ENCODE results near the gene CCDC192.

The CCDC192 gene

DNA sequence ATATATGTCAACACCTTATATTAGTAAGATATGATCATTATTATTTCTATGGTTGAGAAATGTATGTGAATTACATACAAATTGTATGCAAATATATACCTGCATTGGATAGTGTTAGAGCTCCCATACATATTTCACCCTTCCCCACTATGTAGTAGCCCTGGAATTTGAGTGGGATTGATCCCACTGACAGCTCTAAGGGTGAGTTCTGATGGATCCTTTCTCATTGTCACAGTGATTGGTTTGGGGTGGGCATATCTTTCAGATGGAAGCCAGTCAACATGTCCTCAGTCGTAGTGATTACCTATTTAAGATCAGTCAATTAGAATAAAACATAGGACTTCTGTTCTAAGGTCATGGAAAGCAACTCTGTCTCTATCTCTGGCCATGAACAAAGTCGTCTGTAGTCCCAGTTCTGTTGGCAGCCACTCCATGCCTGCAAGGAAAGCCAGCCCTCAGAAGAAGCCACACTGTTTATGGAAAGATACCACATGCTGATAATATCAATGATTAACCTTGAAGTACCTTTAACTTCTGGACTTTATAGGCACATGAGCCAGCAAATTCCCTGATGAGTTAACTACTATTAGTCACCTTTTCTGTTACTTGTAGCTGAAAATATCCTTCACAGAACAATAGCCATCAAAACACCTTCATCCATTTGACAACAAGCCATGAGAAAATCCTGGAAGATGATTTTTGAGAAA is 5.1 kb upstream of the CCDC192 start:
- H3K4me3 ChIP-seq (ENCODE audit: low read depth, low read length) = no peak overlapping the region
- DNase-seq (ENCODE audit: low read depth) = peak; percentile 92

GRCh38 chr5:127699416-127699815 is 3.8 kb upstream of the CCDC192 start:
- TF ChIP-seq, protein P1, sequence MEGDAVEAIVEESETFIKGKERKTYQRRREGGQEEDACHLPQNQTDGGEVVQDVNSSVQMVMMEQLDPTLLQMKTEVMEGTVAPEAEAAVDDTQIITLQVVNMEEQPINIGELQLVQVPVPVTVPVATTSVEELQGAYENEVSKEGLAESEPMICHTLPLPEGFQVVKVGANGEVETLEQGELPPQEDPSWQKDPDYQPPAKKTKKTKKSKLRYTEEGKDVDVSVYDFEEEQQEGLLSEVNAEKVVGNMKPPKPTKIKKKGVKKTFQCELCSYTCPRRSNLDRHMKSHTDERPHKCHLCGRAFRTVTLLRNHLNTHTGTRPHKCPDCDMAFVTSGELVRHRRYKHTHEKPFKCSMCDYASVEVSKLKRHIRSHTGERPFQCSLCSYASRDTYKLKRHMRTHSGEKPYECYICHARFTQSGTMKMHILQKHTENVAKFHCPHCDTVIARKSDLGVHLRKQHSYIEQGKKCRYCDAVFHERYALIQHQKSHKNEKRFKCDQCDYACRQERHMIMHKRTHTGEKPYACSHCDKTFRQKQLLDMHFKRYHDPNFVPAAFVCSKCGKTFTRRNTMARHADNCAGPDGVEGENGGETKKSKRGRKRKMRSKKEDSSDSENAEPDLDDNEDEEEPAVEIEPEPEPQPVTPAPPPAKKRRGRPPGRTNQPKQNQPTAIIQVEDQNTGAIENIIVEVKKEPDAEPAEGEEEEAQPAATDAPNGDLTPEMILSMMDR (IDR thresholded peaks at IDR 0.05; ENCODE audit: control insufficient read depth, extremely low read depth, insufficient read depth) = no peak
- no peak overlapping the region for H3K4me3 ChIP-seq (ENCODE audit: low read depth, low read length)
- DNase-seq (ENCODE audit: low read depth) = no peak

More for the DNA sequence above, 5.1 kb upstream of the CCDC192 start:
- TF ChIP-seq, protein P1 (IDR thresholded peaks at IDR 0.05; ENCODE audit: control insufficient read depth, extremely low read depth, insufficient read depth) = no peak

GRCh38 chr5:127700237-127700766 is 2.9 kb upstream of the CCDC192 start:
- H3K4me3 ChIP-seq (ENCODE audit: low read depth, low read length) = no peak overlapping the region
- DNase-seq (ENCODE audit: low read depth) = peak; percentile 67
- TF ChIP-seq, protein P1 (IDR thresholded peaks at IDR 0.05; ENCODE audit: control insufficient read depth, extremely low read depth, insufficient read depth) = no peak

- TF ChIP-seq, protein P1 (IDR thresholded peaks at IDR 0.05; ENCODE audit: control insufficient read depth, extremely low read depth, insufficient read depth) = no peak
- H3K4me3 ChIP-seq (ENCODE audit: low read depth, low read length) = no peak overlapping the region
- no peak for DNase-seq (ENCODE audit: low read depth)
Measured at GRCh38 chr5:127702434-127702833, 757 bp upstream of the CCDC192 start.

GRCh38 chr5:127705120-127705892 is 2.1 kb downstream of the CCDC192 start:
- peak; percentile 28 for DNase-seq (ENCODE audit: low read depth)
- H3K4me3 ChIP-seq (ENCODE audit: low read depth, low read length) = no peak overlapping the region
- TF ChIP-seq, protein P1 (IDR thresholded peaks at IDR 0.05; ENCODE audit: control insufficient read depth, extremely low read depth, insufficient read depth) = no peak

GRCh38 chr5:127706691-127707090 is 3.5 kb downstream of the CCDC192 start:
- no peak for DNase-seq (ENCODE audit: low read depth)
- H3K4me3 ChIP-seq (ENCODE audit: low read depth, low read length) = no peak overlapping the region
- TF ChIP-seq, protein P1 (IDR thresholded peaks at IDR 0.05; ENCODE audit: control insufficient read depth, extremely low read depth, insufficient read depth) = no peak
